ACHN (cell line): ENCODE data around the gene C1QL1.

Source experiments
- DNase-seq: peaks from one replicate; pipeline ENCODE4 v3.0.0-alpha.2; 2015
- in situ Hi-C: cut with HindIII; loops from 2 replicates; pipeline ENCODE4 v1.10.0; 2017; ENCODE audit warnings: low sequenced_read_pairs, low pct_ligation_motif_present, low pct_unique_long_range_greater_than_20kb

Gene C1QL1

GRCh38 chr17:44968225-44969143 is at the start of gene C1QL1:
TSS of gene C1QL1 (minus strand) at chr17:44968303. CDS start at chr17:44968048, 255 bp downstream.
- peak; percentile 94 for DNase-seq

GRCh38 chr17:45016823-45017222 is 48.7 kb upstream of the C1QL1 start:
- in situ Hi-C loops = no loop called here
- DNase-seq = peak; percentile 32

More at GRCh38 chr17:44968225-44969143, at the start of gene C1QL1:
- in situ Hi-C loops = no loop called here

- in situ Hi-C loops = no loop called here
- DNase-seq = no peak
These were observed 48.1 kb upstream of the C1QL1 start for GRCh38 chr17:45016237-45016636.

- in situ Hi-C loops = no loop called here
- DNase-seq = no peak
These were observed 45.2 kb upstream of the C1QL1 start for GRCh38 chr17:45013021-45013997.

- no peak for DNase-seq
- in situ Hi-C loops = no loop called here
These were observed 43.7 kb upstream of the C1QL1 start for GRCh38 chr17:45011767-45012166.

GRCh38 chr17:45009676-45010467 is 41.8 kb upstream of the C1QL1 start:
- DNase-seq = no peak
- in situ Hi-C loops = no loop called here

- DNase-seq = no peak
- in situ Hi-C loops = no loop called here
These were observed 40.1 kb upstream of the C1QL1 start for GRCh38 chr17:45008216-45008615.

- no peak for DNase-seq
- in situ Hi-C loops = no loop called here
These were observed 38.9 kb upstream of the C1QL1 start for GRCh38 chr17:45006927-45007461.

- no peak for DNase-seq
- in situ Hi-C loops = no loop called here
These were observed 37.6 kb upstream of the C1QL1 start for GRCh38 chr17:45005700-45006099.

- DNase-seq = no peak
- in situ Hi-C loops = no loop called here
These were observed 36.3 kb upstream of the C1QL1 start for GRCh38 chr17:45004388-45004787.

GRCh38 chr17:45003877-45004276 is 35.8 kb upstream of the C1QL1 start:
- DNase-seq = no peak
- in situ Hi-C loops = no loop called here

- in situ Hi-C loops = no loop called here
- no peak for DNase-seq
These were observed 33.2 kb upstream of the C1QL1 start for GRCh38 chr17:45001310-45001709.

GRCh38 chr17:44999433-44999832 is 31.3 kb upstream of the C1QL1 start:
- no peak for DNase-seq
- in situ Hi-C loops = no loop called here

- in situ Hi-C loops = no loop called here
These were observed 30.5 kb upstream of the C1QL1 start for GRCh38 chr17:44998646-44999045.

GRCh38 chr17:44997733-44998520 is 29.8 kb upstream of the C1QL1 start:
- in situ Hi-C loops = no loop called here
- DNase-seq = no peak

More at GRCh38 chr17:44998646-44999045, 30.5 kb upstream of the C1QL1 start:
- DNase-seq = no peak

GRCh38 chr17:44996304-44996703 is 28.2 kb upstream of the C1QL1 start:
- in situ Hi-C loops = no loop called here
- DNase-seq = no peak

- DNase-seq = no peak
- in situ Hi-C loops = no loop called here
These were observed 27.4 kb upstream of the C1QL1 start for GRCh38 chr17:44995436-44996001.
